HG02852 (cell line): ENCODE results near the gene ELOA2.
"Not testable (repeated sequence)": the region's sequence is repeated elsewhere in the genome, so short reads cannot be mapped to it uniquely, and the experiment has no call there.

Source experiments
- ATAC-seq: cut with Tn5 transposase; IDR thresholded peaks from one replicate; pipeline ENCODE4 v1.9.1; 2021; ENCODE audit warnings: mild to moderate bottlenecking, moderate library complexity; ENCODE audit not compliant: unreplicated experiment

ELOA2 gene, protein sequence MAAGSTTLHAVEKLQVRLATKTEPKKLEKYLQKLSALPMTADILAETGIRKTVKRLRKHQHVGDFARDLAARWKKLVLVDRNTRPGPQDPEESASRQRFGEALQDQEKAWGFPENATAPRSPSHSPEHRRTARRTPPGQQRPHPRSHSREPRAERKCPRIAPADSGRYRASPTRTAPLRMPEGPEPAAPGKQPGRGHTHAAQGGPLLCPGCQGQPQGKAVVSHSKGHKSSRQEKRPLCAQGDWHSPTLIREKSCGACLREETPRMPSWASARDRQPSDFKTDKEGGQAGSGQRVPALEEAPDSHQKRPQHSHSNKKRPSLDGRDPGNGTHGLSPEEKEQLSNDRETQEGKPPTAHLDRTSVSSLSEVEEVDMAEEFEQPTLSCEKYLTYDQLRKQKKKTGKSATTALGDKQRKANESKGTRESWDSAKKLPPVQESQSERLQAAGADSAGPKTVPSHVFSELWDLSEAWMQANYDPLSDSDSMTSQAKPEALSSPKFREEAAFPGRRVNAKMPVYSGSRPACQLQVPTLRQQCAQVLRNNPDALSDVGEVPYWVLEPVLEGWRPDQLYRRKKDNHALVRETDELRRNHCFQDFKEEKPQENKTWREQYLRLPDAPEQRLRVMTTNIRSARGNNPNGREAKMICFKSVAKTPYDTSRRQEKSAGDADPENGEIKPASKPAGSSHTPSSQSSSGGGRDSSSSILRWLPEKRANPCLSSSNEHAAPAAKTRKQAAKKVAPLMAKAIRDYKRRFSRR

DNA sequence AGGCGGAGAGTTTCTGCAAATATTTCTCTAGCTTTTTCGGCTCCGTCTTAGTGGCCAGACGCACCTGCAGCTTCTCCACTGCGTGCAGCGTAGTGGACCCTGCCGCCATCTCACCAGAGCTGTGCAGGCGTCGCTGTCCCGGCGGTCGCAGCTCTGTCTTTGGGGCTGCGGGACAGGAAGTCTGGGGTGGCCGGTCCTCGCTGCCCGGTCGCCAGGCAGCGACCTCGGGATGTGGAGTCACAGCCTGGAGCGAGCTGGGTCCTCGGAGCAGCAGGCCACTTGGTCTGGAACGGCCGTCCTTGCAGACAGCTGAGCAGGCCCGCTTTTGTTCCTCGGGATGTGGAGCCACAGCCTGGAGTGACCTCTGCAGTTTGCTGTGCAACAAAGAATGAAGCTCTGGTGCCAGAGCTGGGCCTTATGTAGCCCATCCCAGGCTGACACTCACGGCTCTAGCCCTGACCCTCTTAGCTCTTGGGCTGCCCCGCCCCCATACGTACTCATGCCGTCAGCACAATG lies at the start of gene ELOA2:
Gene ELOA2, minus strand, starts transcription at position 466 of the 516 bp plus-strand sequence. Its CDS starts 357 bp downstream, at position 109.
- ATAC-seq, result no peak

DNA sequence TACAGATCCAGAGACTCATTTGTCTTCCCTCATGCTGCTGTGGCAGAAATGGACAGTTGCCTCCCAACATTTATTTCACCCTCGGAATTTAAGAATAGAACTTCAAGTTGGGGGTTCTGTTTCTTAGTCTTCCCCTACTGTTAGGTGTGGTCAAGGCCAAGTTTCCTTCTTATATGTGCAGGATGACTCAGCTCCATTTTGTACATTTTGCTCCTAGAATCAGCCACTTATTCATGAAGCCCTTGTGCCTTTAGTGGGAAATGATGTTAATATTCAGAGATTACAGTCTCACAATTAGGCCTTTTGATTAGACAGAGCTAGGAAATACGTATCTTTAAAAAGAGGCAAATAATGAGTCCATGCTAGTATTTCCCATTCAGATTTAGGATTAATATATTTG lies 46.2 kb upstream of the ELOA2 start:
- ATAC-seq, result no peak

DNA sequence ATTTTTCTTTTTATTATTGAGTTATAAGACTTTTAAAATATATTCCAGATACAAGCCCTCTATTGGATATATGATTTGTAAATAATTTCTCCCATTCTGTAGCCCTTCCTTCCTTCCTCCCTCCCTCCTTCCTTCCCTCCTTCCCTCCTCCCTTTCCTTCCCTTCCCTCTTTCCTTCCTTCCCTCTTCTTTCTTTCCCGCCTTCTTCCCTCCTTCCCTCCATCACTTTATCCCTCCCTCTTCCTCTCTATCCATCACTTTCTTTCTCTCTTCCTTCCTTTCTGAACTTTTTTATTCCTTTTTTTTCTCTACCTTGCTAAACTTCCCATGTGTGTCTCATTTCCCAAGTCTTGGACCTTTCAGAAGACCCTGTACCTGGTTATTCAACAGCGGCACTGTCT lies 45.5 kb upstream of the ELOA2 start:
- ATAC-seq, result no peak

DNA sequence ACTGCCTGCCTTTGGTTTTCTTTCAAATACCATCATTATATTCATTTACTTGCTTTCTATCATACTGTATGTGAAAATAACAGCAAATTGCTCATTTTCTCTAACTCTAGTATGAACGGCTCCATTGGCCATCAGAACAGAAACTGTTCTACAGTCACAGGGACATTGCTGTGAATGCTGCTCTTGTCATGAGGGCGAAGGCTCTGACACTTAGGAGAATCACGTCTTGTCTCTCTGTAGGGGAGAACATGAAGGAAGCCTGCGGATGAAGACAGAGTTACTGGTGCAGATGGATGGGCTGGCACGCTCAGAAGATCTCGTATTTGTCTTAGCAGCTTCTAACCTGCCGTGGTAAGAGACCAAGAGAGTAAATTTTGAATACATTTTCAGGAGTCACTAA lies 41.7 kb upstream of the ELOA2 start:
- ATAC-seq, result no peak

DNA sequence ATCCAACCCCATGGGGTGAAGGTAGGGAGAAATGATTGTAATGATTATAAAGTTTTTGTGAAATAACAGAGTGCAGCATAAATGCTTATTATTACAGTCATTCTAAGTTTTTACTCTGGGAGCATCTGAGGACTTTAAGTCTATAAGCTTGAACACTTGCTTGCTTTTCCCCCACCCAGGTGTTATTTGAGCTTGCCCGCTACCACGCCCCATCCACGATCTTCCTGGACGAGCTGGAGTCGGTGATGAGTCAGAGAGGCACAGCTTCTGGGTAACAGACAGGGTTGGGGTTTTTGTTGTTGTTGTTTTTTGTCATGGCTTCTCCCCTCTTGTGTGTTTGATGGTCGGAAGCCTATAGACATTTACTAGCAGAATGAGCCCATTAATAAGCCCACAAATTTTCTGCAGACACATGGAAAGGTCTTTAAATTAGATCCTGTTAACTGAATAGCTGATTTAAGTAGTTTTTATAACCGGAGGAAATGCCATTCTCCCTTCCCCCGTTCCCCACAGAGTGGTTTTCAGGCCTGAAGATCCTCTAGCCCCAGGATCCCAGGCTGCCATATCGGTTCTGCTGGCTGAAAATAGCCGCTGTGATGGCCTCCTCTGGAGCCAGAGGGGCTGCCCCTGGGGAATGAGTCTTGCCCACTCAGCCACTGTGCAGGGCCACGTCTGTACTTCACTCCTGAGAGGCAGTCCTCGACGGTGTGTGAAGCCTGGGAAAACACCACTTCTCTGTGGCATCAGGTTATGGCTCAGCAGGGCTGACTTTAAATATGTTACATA lies 39.9 kb upstream of the ELOA2 start:
- ATAC-seq, result no peak

DNA sequence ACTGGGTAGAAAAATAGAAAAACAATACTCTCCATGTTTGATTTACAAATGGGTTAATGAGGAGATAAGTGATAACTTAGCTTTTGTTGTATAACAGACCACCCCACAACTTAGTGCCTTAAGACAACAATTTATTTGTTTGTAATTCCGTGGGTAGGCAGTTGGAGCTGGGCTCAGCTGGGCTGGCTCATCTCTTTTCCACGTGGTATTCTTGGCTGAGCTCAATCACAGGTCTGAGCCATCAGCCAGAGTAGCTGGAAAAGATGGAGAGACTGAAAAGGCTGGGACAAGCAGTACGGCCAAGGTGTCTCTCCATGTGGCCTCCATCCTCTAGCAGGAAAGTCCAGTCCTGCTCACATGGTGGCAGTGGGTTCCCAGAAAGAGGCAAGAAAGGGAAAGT lies 32.2 kb upstream of the ELOA2 start:
- no peak for ATAC-seq

DNA sequence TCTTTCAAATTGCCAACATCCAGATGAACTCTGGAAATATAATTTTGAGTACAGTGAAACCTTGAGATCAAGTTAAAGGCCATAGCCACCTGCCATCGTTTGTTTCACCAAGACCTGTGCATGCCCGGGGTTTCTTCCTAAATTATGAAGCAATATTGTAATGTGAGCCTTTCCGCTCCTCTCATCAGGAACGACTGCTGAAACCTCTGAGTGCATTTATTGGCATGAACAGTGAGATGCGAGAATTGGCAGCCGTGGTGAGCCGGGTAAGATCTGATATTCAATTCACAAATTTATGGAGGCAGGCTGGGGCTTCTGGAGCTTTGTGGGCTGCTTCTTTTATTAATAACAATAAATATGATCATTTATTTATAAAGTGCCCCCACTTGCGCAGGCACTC lies 27.7 kb upstream of the ELOA2 start:
- ATAC-seq, result no peak

DNA sequence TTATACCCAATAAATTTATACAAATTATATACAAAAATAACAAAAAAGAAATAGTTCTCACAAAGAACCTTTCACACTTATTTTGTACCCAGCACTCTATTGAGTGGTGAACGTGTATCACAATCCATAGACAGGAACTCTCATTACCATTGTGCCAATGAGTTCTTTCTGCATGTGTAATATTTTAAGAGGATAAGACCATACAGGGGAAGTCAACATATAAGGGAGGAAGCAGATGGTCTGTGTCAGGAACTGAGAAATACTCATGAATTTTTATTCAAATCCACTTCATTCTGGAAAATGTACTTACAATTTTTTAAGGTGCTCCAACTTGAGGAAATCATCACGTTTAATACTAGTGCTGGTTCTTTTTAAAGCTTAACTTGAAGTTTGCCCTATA lies 27.1 kb upstream of the ELOA2 start:
- no peak for ATAC-seq

DNA sequence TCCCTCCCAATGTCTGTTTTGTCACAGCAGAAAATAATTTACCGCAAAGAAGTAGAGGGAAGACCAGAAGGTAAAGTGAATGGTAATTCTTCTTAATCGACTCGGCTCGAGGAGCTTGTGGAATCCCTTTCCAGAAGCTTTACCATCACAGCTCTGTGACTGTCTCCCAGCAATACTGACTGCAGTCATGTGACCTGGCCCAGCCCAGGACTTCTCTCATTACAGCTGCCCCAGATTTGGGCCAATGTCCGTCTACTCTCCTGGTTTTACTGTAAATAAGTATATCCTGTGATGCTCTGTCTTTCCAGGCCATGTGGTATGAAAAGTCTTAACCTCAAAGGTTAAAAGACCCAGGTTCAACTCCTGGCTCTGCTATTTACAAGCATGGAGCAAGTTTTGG lies 18.9 kb upstream of the ELOA2 start:
- no peak for ATAC-seq

DNA sequence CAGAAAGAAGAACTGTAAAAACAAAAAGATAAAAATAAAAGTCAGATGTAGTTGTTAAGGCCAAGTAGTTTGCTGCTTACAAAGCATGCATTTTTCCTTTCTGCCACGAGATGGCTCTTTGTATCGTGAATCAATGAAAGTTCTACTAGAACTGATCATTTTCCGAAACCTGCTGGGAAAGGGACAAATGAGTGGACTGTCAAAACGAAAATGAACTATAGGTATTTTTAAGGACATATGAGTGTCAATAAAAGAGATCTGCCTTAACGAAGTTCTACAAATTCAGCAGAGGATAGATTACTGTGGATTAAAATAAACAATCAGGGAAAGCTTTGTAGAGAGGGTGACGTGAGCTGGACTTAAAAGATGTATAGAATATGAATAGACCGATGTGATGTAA lies 15.0 kb upstream of the ELOA2 start:
- no peak for ATAC-seq

DNA sequence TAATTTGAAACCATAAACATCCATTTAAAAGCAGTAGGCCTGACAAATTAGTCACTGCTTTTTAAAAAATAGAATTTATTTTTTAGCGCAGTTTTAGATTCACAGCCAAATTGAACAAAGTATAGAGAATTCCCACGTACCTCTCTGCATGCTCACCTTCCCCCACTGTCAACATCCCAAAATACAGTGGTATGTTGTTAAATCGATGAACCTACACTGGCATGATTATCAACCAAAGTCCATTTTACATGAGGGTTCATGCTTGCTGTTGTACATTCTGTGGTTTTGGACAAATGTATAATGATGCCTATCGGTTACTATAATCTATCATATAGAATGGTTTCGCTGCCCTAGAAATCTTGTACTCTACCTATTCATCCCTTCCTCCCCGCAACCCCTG lies 5.6 kb upstream of the ELOA2 start:
- no peak for ATAC-seq

DNA sequence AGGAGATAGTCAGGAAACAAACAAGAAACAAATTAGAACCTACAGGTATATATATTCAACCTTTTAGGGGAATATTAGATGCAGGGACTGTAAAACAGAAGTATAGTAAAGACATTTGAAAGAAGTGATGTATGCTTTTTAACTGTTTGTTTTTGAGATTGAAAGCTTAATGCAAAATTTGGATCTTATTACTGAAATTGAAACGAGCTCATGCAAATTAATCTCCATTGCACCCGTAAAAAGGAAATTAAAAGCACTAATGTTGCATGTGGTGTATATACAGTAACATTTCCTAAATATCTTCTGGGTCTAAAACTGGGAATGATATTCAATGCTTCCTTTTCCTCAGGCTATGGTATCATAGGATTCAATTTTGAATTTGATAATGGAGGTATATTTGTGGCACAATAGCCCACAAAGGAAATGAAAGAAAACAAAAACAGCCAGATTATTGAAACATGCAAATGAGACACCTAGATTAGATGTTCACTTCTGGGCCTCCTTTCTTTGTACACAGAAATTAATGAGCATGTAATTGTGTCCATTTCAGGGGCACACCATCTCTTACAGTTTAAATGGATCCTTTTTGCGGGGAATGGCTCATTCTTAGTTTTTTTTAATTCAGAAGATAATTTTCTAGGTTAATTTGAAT lies 1.6 kb upstream of the ELOA2 start:
- no peak for ATAC-seq

DNA sequence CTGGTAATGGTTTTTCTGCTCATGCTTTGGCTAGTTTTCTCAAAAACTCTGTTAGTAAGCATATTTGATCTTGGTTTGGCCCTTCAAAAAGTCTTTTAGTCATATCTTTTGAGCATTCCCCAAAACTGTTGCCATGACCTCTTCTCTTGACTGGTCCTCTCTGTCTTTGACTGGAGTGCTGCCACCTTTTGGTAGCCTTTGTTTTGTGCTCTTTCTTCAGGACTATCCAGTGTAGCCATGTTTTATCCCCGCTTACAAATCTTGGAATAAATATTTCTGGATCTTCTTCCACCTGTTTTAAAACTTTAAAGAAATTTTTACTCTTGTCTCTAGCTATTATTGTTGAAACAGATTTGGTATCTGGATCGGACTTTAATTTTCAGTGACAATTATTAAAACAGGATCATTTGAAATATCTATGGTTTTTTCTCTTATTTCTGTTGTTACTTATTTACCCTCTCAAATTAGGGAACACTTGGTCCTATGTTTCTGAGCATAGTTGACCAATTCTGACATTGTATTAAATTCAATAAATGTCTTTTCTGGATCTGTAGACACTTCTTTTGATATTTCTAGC lies 965 bp upstream of the ELOA2 start:
- no peak for ATAC-seq

DNA sequence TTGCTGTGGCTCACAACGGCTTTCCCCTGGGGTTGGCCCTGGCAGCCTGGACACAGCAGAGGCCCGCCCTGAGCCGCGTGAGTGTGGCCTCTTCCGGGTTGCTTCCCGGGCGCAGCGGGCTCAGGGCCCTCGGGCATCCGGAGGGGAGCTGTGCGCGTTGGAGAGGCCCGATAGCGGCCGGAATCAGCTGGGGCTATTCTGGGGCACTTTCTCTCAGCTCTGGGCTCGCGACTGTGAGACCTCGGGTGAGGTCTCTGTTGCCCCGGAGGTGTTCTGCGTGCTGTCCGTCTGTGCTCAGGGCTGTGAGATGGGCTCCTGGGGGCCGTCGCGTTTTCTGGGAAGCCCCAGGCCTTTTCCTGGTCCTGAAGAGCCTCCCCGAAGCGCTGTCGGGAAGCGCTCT lies 830 bp downstream of the ELOA2 start:
- ATAC-seq, result not testable (repeated sequence)

DNA sequence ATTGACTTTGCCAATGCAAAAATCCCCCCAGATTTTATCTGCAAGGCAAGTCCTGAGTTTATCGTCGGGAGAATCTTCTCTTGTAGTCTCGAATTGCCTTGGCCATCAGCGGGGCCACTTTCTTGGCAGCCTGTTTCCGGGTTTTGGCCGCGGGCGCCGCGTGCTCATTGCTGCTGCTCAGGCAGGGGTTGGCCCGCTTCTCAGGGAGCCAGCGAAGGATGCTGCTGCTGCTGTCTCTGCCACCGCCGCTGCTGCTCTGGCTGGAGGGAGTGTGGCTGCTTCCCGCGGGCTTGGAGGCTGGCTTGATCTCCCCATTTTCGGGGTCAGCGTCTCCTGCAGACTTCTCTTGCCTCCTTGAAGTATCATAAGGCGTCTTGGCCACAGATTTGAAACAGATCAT lies 2.5 kb downstream of the ELOA2 start:
- no peak for ATAC-seq

DNA sequence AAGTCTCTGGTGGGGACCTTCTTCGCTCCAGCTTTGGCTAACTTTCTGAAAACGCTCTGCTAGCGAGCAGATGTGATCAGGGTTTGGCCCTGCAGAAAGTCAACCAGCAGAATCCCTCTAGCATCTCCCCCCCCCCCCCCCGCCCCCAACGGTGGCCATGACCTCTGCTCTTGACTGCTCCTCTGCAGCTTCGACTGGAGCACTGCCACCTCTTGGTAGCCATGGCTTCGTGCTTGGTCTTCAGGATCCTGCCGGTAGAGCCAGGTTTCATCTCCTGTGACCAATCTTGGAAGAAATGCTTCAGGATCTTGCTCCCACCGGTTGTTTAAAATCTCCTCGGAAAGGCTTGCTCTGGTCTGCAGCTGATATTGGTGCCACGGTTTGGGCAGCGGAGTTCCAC lies 4.5 kb downstream of the ELOA2 start:
- ATAC-seq, result not testable (repeated sequence)

DNA sequence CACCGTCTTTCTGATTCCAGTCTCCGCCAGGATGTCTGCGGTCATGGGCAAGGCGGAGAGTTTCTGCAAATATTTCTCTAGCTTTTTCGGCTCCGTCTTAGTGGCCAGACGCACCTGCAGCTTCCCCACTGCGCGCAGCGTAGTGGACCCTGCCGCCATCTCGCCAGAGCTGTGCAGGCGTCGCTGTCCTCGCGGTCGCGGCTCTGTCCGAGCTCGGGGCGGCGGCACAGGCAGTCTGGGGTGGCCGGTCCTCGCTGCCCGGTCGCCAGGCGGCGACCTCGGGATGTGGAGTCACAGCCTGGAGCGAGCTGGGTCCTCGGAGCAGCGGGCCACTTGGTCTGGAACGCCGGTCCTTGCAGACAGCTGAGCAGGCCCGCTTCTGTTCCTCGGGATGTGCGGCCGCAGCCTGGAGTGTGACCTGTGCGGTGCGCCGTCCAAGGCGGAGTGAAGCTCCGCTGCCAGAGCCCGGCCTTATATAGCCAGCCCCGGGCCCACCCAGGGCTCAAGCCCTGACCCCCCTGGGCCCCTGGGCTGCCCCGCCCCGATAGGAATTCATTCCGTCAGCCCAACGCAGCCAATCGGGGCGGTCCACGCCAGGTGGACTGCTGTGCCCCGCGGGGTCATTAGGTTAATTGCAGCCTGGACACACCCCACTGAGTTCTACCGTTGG lies 5.6 kb downstream of the ELOA2 start:
- not testable (repeated sequence) for ATAC-seq

DNA sequence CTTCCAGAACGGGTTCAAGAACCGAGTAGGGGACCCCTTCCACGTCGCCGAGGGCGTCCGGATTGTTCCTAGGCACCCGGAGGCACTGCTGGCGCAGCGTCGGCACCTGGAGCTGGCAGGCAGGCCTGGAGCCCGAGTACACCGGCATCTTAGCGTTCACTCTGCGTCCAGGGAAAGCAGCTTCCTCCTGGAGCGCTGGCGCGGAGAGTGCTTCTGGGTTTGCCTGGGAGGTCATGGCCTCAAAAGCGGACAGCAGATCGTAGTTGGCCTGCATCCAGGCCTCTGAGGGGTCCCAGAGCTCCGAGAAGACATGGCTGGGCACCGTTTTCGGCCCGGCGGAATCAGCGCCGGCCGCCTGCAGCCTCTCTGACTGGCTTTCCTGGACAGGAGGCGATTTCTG lies 6.7 kb downstream of the ELOA2 start:
- ATAC-seq, result not testable (repeated sequence)

DNA sequence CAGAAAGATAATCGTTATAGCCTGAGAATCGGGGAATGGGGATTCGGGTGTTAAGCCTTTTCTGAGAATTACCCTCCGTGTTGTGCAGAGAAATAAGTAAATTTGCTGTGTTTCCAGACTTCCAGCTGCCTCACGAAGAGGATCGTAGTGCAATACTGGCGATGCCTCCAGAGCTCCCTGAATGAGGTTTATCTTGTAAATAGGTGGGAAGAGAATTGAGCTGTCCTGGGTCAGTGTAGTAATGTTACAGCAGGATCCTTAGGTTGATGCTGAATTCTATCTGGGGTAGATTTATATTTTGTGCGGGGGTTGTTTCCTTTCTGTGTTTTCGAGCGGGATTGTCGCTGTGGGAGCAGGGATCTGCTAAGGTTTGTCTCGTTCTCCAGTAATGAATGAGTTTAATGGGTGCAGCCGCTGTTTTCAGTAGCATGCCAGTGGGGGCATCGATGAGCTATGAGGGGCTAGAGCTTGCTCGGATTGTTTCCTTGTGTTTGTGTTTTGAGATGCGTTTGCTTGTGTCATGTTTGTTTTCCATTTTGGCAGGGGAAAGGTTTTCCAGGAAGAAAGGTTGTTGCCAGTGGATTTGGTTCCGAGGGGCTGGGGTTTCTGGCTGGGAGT lies 9.8 kb downstream of the ELOA2 start:
- ATAC-seq, result not testable (repeated sequence)
